ENCODE results near the gene AOC1.
A peak's percentile ranks its signal among the peaks of the same experiment; 100 is the strongest.

The AOC1 gene

GRCh38 chr7:150896562-150897209 lies 44.4 kb downstream of the AOC1 start:
- H3K36me3 Mint-ChIP-seq (ENCODE audit: low read depth), result no peaks in the 10 kb centered on the region
- no peak for DNase-seq
- no peak overlapping the region for H3K27ac Mint-ChIP-seq
- H3K27me3 Mint-ChIP-seq (ENCODE audit: low read depth, poor library complexity), result peaks cover 33% of the 10 kb centered on the region
- TF ChIP-seq, protein P1, sequence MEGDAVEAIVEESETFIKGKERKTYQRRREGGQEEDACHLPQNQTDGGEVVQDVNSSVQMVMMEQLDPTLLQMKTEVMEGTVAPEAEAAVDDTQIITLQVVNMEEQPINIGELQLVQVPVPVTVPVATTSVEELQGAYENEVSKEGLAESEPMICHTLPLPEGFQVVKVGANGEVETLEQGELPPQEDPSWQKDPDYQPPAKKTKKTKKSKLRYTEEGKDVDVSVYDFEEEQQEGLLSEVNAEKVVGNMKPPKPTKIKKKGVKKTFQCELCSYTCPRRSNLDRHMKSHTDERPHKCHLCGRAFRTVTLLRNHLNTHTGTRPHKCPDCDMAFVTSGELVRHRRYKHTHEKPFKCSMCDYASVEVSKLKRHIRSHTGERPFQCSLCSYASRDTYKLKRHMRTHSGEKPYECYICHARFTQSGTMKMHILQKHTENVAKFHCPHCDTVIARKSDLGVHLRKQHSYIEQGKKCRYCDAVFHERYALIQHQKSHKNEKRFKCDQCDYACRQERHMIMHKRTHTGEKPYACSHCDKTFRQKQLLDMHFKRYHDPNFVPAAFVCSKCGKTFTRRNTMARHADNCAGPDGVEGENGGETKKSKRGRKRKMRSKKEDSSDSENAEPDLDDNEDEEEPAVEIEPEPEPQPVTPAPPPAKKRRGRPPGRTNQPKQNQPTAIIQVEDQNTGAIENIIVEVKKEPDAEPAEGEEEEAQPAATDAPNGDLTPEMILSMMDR (IDR thresholded peaks at IDR 0.05), result no peak
- H3K4me1 Mint-ChIP-seq, result peaks cover 26% of the 10 kb centered on the region
- H3K4me3 Mint-ChIP-seq, result no peak overlapping the region
- peaks cover 23% of the 10 kb centered on the region for H3K9me3 Mint-ChIP-seq

GRCh38 chr7:150897502-150898474 lies 45.5 kb downstream of the AOC1 start:
- Mint-ChIP-seq H3K9me3 (peaks cover 19% of the 10 kb centered on the region), H3K36me3 (ENCODE audit: low read depth) (no peaks in the 10 kb centered on the region), H3K27ac (no peak overlapping the region), H3K4me1 (peaks cover 38% of the 10 kb centered on the region), H3K4me3 (no peak overlapping the region), H3K27me3 (ENCODE audit: low read depth, poor library complexity) (peaks cover 28% of the 10 kb centered on the region)
- no peak for DNase-seq
- TF ChIP-seq, protein P1 (IDR thresholded peaks at IDR 0.05), result no peak

DNA sequence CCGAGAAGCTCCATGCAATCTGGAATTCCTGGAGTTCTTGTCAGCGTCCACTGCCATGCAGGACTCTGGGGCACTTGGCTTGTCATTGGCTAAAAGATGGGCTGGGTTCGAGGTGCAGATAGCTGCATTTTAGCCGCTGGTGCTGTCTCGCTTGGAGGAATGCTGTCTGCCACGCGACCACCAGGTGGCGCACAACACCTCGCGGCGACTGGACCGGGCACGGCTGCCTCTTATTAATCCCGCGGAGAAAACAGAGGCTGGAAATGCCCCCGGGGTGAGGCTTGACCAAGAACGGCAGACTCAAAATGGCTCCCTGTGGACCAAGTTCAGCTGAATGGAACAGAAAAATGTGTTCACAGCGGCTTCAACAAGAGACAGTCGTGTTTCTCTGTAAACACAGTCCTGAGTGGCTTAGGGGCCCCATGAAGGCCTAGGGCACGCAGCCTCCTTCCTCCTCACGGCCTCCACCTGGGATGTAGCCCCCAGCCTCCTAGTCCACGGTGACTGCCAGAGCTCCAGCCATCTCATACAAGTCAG lies 46.2 kb downstream of the AOC1 start:
- DNase-seq, result peak; percentile 88
- no peaks in the 10 kb centered on the region for H3K36me3 Mint-ChIP-seq (ENCODE audit: low read depth)
- H3K4me1 Mint-ChIP-seq, result peaks cover 39% of the 10 kb centered on the region
- no peak overlapping the region for H3K4me3 Mint-ChIP-seq
- peaks cover 25% of the 10 kb centered on the region for H3K27me3 Mint-ChIP-seq (ENCODE audit: low read depth, poor library complexity)
- H3K27ac Mint-ChIP-seq, result no peak overlapping the region
- TF ChIP-seq, protein P1 (IDR thresholded peaks at IDR 0.05), result peak; percentile 92
- peaks cover 11% of the 10 kb centered on the region for H3K9me3 Mint-ChIP-seq

GRCh38 chr7:150900675-150901074 lies 48.4 kb downstream of the AOC1 start:
- peaks cover 26% of the 10 kb centered on the region for H3K27me3 Mint-ChIP-seq (ENCODE audit: low read depth, poor library complexity)
- H3K27ac Mint-ChIP-seq, result no peak overlapping the region
- TF ChIP-seq, protein P1 (IDR thresholded peaks at IDR 0.05), result no peak

DNA sequence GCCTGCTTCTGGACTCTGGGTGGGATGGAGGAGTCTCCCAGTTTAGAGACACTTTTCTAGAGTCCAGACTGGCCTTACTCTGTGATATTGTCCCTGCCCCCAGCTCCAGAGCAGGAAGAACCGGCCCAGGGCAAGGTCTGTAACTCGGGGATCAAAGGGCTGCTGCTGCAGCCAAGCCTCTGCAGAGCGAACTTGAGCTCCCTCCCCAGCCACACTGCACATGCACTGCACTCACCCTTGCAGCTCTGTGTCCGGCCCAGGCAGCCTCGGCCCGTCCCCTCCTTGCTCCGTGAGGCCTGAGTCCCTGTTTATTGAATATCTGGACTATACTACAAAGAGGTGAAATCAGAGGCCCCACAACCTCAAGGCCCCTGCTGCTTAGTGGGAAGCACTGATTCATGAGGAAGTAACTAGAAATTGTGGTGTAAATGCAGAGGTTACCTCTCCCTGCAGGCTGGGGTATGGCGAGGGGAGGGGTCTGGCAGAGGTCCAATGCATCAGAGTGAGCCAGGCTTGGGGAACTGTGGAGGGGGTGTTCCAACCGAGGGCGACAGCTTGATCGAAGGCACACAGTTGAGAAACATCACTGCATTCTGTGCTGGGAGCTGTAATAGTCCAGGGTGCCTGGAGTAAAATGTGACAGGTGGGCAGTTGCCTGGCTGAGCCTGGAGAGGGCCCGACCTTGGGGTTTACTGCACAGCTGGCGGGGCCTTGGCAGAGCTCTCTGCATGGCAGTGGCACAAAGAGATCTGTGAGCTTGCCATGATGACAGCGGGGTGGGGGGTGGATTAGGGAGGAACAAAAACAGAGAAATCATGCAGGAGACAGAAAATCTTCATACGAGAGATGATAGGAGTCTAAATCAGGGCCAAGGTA lies 49.1 kb downstream of the AOC1 start:
- H3K4me1 Mint-ChIP-seq, result peaks cover 39% of the 10 kb centered on the region
- H3K4me3 Mint-ChIP-seq, result no peak overlapping the region
- DNase-seq, result peak; percentile 16
- H3K9me3 Mint-ChIP-seq, result no peaks in the 10 kb centered on the region
- no peak overlapping the region for H3K27ac Mint-ChIP-seq
- TF ChIP-seq, protein P1 (IDR thresholded peaks at IDR 0.05), result no peak
- no peaks in the 10 kb centered on the region for H3K36me3 Mint-ChIP-seq (ENCODE audit: low read depth)
- H3K27me3 Mint-ChIP-seq (ENCODE audit: low read depth, poor library complexity), result peaks cover 27% of the 10 kb centered on the region

More at GRCh38 chr7:150900675-150901074, 48.4 kb downstream of the AOC1 start:
- H3K4me1 Mint-ChIP-seq, result peaks cover 39% of the 10 kb centered on the region
- no peak for DNase-seq
- H3K4me3 Mint-ChIP-seq, result peak overlapping the region; percentile 46
- no peaks in the 10 kb centered on the region for H3K9me3 Mint-ChIP-seq
- H3K36me3 Mint-ChIP-seq (ENCODE audit: low read depth), result no peaks in the 10 kb centered on the region

Data from nephron progenitor cell (in vitro differentiated cells).